Heart right ventricle (tissue), 16 donors: Measurements from ENCODE around the gene TMEM51. TPM values are rescaled to one million over a fixed set of nuclear protein-coding genes. Genes with fewer than 3 reads are reported as not detected.

Experiments used
- ATAC-seq, 8 donors: fragments of 200-7000 bp; cut with Tn5 transposase; one replicate each; pipeline ENCODE4 v1.9.1; 2020; ENCODE audit warnings: mild to moderate bottlenecking in 8 of 8, moderate library complexity in 8 of 8, moderate number of reproducible peaks in 1 of 8
- DNase-seq, 2 donors: peaks; one replicate each; pipeline ENCODE4 v3.0.0-alpha.2; 2020
- H3K27ac ChIP-seq, 10 donors: fragments of 200-600 bp; sonication (generic) in 2 of 10; one replicate each; pipeline versions ENCODE4 v1.5.0 to v1.8.0; 2020 to 2022; ENCODE audit warnings: mild to moderate bottlenecking in 3 of 10
- H3K27me3 ChIP-seq, 7 donors: fragments of 200-600 bp; one replicate each; pipeline ENCODE4 v1.8.0; 2021 to 2022; ENCODE audit warnings: mild to moderate bottlenecking in 2 of 7
- H3K36me3 ChIP-seq, 9 donors: fragments of 200-600 bp; sonication (generic) in 1 of 9; one replicate each; pipeline versions ENCODE4 v1.5.0 to v1.8.0; 2020 to 2022; ENCODE audit warnings: mild to moderate bottlenecking in 2 of 9
- H3K4me1 ChIP-seq, 9 donors: fragments of 200-600 bp; sonication (generic) in 1 of 9; one replicate each; pipeline versions ENCODE4 v1.5.0 to v1.8.0; 2020 to 2022; ENCODE audit warnings: mild to moderate bottlenecking in 4 of 9
- H3K4me3 ChIP-seq, 10 donors: fragments of 200-600 bp; sonication (generic) in 2 of 10; one replicate each; pipeline versions ENCODE4 v1.5.0 to v1.8.0; 2020 to 2022; ENCODE audit warnings: mild to moderate bottlenecking in 7 of 10, moderate library complexity in 2 of 10
- H3K9me3 ChIP-seq, 11 donors: fragments of 200-600 bp in 10 of 11; sonication (generic) in 2 of 11; one replicate each; pipeline versions ENCODE4 v1.5.0 to v1.8.0; 2013 to 2022; ENCODE audit warnings: mild to moderate bottlenecking in 2 of 11, control low read depth in 1 of 11, moderate library complexity in 1 of 11
- WGBS, 2 donors: extraction: QIAGEN DNeasy Blood & Tissue Kit; methylation state at CpG; one replicate each; pipeline ENCODE4 v1.1.7; 2013; ENCODE audit warnings: inconsistent platforms in 1 of 2; 5-methylcytosine and 5-hydroxymethylcytosine counted together
- intact Hi-C, 10 donors: fragments of 100-400 bp; cut with DNase I; formaldehyde crosslinking; loops; one replicate each; pipeline versions ENCODE4 v1.11.1 to v1.14.2; 2022
- polyA plus RNA-seq, 2 donors: library from polyadenylated mRNA; stranded (reverse); fragments of 200-250 nt; gene quantifications; one replicate each; pipeline ENCODE4 v1.2.3, GENCODE V29; 2013
- total RNA-seq, 10 donors: library from RNA; stranded (reverse); fragmentation: NEBNext Ultra II Directional in 3 of 10; extraction: Animal tissue kit (Norgen Biotek cat#: 25700) in 3 of 10; gene quantifications; one replicate each; pipeline versions ENCODE4 v1.2.1 to v1.2.4, GENCODE V29; 2021 to 2023
- TF ChIP-seq, protein P1 (sequence below), 9 donors: fragments of 200-600 bp; sonication (generic) in 2 of 9; IDR thresholded peaks; one replicate each; pipeline versions ENCODE4 v1.5.0 to v1.8.0; 2021 to 2022; ENCODE audit warnings: antibody characterized with exemption in 9 of 9, mild to moderate bottlenecking in 5 of 9, moderate library complexity in 1 of 9
- donor health status: Arrhythmogenic right ventricular cardiomyopathy.
- donor health status: ischemic (EF 13 %, LVEDD 7.1; RV severe dilation, severe dysfunction).
- donor health status: healthy with polysubstance abuse.
- donor health status: DM: no; HTN: yes; CAD: no.
- donor health status: DM: no; HTN: no; CAD: no.
- donor health status: ischemic (EF 25% LVEDD 6.9; RV normal size, moderate dysfunction).
- donor health status: ischemic (EF 25% LVEDD 5.7; RV mildly dilated, moderate dysfunction).
- donor health status: healthy.
- donor health status: DM: yes; HTN: yes; CAD: no.
- donor health status: Ischemic cardiomyopathy.
- donor health status: ischemic (EF 35%, LVEDD 5.7; RV mildly dilated, moderate dysfunction).
- donor health status: nonischemic (EF 11% LVEDD 7.7; RV severe dilation, severe dysfunction).
- donor health status: DM: yes; HTN: yes; CAD: no.
- donor health status: PGD.
- donor health status: ischemic (EF 29% LVEDD 5.4; RV normal size, mild dysfunction).
- donor health status: nonischemic (EF 23%, LVEDD 6.1; RV moderate dilation, normal function).

TMEM51 gene
- total and polyA plus RNA-seq, 12 donors = 2.0 to 9.5 (median 3.2) TPM

- TF ChIP-seq, protein P1, sequence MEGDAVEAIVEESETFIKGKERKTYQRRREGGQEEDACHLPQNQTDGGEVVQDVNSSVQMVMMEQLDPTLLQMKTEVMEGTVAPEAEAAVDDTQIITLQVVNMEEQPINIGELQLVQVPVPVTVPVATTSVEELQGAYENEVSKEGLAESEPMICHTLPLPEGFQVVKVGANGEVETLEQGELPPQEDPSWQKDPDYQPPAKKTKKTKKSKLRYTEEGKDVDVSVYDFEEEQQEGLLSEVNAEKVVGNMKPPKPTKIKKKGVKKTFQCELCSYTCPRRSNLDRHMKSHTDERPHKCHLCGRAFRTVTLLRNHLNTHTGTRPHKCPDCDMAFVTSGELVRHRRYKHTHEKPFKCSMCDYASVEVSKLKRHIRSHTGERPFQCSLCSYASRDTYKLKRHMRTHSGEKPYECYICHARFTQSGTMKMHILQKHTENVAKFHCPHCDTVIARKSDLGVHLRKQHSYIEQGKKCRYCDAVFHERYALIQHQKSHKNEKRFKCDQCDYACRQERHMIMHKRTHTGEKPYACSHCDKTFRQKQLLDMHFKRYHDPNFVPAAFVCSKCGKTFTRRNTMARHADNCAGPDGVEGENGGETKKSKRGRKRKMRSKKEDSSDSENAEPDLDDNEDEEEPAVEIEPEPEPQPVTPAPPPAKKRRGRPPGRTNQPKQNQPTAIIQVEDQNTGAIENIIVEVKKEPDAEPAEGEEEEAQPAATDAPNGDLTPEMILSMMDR (IDR thresholded peaks at IDR 0.05) = no peak
- no peaks in the 10 kb centered on the region for H3K27me3 ChIP-seq
- 95 to 98% methylated on average over 7 of the region's 7 CpGs for WGBS, 2 donors
- H3K4me1 ChIP-seq = peaks cover 0 to 55% (median 26%) of the 10 kb centered on the region in 9 donors
- H3K9me3 ChIP-seq = no peaks in the 10 kb centered on the region
- DNase-seq (no peak), ATAC-seq (no peak)
- intact Hi-C loops = no loop called here
- H3K27ac ChIP-seq = no peak overlapping the region
- no peaks in the 10 kb centered on the region for H3K36me3 ChIP-seq
- no peak overlapping the region for H3K4me3 ChIP-seq
Measured at GRCh38 chr1:15176120-15176519, 22.6 kb downstream of the TMEM51 start.

GRCh38 chr1:15176898-15177665 is 23.5 kb downstream of the TMEM51 start:
- H3K27me3 ChIP-seq = no peaks in the 10 kb centered on the region
- H3K36me3 ChIP-seq = no peaks in the 10 kb centered on the region
- no peak overlapping the region for H3K4me3 ChIP-seq
- H3K4me1 ChIP-seq = peaks cover 0 to 48% (median 23%) of the 10 kb centered on the region in 9 donors
- ATAC-seq = no peak
- intact Hi-C loops = no loop called here
- no peaks in the 10 kb centered on the region for H3K9me3 ChIP-seq
- TF ChIP-seq, protein P1 (IDR thresholded peaks at IDR 0.05) = no peak
- no peak for DNase-seq
- no peak overlapping the region for H3K27ac ChIP-seq
- 70 to 71% methylated on average over 7 of the region's 7 CpGs for WGBS, 2 donors

- 53 to 63% methylated on average over 14 of the region's 14 CpGs for WGBS, 2 donors
- intact Hi-C loops = no loop called here
- no peak for ATAC-seq
Measured at GRCh38 chr1:15177710-15178166, 24.2 kb downstream of the TMEM51 start.

DNA sequence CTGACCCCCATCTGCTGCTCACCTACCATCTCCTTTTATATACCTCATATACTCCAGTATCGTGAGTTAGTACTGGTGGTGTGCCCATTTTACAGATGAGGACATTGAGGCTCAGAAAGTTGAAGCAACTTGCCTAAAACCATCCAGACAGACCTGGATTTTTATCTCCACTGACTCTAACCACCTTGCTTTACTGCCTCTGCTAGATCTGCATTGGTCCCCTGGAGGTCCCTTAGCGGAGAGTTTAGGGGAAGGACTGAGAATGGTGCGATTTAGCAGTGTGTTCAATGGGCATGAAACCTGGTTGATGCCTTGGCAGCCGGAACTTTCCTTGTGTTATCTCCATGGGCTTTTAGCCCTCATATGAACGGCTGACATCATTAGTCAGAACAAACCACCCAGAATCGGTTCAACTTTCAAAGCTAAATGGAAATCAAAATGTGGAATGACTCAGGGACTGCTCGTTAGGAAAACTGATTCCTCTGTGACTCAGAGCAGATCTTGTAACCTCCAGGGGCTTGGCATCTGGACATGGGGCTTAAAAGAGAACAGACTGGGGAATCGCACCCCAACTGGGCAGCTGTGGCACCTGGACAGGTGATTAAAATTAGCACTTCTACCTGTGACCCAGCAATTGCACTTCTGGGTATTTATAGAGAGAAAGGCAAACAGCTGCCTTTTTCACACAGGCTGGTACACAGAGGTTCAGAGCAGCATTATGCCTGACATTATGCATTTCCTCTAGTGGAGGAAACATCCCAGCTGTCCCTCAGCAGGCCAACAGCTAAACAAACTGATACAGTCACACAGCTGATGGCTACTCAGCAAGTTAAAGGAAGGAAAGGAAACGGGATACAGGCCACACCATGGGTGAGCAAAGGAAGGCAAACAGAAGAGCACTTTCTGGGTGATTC is 25.3 kb downstream of the TMEM51 start:
- H3K36me3 ChIP-seq = no peaks in the 10 kb centered on the region
- no peak for DNase-seq
- peak; percentile 64 to 88 (median 76) for ATAC-seq
- WGBS, 2 donors = 55 to 70% methylated on average over 9 of the region's 9 CpGs
- H3K4me1 ChIP-seq = peaks cover 0 to 38% (median 16%) of the 10 kb centered on the region in 9 donors
- TF ChIP-seq, protein P1 (IDR thresholded peaks at IDR 0.05) = no peak
- no peaks in the 10 kb centered on the region for H3K9me3 ChIP-seq
- peak overlapping the region in 9 of 10 donors; percentile 6 to 76 (median 49) for H3K27ac ChIP-seq
- no peak overlapping the region for H3K4me3 ChIP-seq
- H3K27me3 ChIP-seq = no peaks in the 10 kb centered on the region
- intact Hi-C loops = no loop called here

More at GRCh38 chr1:15177710-15178166, 24.2 kb downstream of the TMEM51 start:
- no peak for DNase-seq
- no peaks in the 10 kb centered on the region for H3K9me3 ChIP-seq
- no peaks in the 10 kb centered on the region for H3K36me3 ChIP-seq
- peaks cover 0 to 42% (median 16%) of the 10 kb centered on the region in 9 donors for H3K4me1 ChIP-seq
- H3K4me3 ChIP-seq = no peak overlapping the region
- TF ChIP-seq, protein P1 (IDR thresholded peaks at IDR 0.05) = no peak
- peak overlapping the region in 2 of 10 donors; percentile 70 to 76 for H3K27ac ChIP-seq
- H3K27me3 ChIP-seq = no peaks in the 10 kb centered on the region
